Upper lobe of right lung (tissue), 1 donor: Measurements from ENCODE around the gene RASGRP3. TPM values are rescaled to one million over a fixed set of nuclear protein-coding genes. Genes with fewer than 3 reads are reported as not detected.
"Not testable (repeated sequence)": the region's sequence is repeated elsewhere in the genome, so short reads cannot be mapped to it uniquely, and the experiment has no call there.

Experiments used
- ATAC-seq: fragments of 200-7000 bp; cut with Tn5 transposase; one replicate; pipeline ENCODE4 v1.9.1; 2020; ENCODE audit warnings: mild to moderate bottlenecking, moderate library complexity
- DNase-seq: peaks from one replicate; pipeline ENCODE4 v3.0.0-alpha.2; 2020
- H3K27ac ChIP-seq: fragments of 200-600 bp; one replicate; pipeline ENCODE4 v1.8.0; 2022
- H3K27me3 ChIP-seq: fragments of 200-600 bp; one replicate; pipeline ENCODE4 v1.8.0; 2022; ENCODE audit warnings: mild to moderate bottlenecking
- H3K36me3 ChIP-seq: fragments of 200-600 bp; one replicate; pipeline ENCODE4 v1.8.0; 2022
- H3K4me1 ChIP-seq: fragments of 200-600 bp; one replicate; pipeline ENCODE4 v1.8.0; 2022
- H3K4me3 ChIP-seq: fragments of 200-600 bp; one replicate; pipeline ENCODE4 v1.8.0; 2022; ENCODE audit warnings: mild to moderate bottlenecking
- H3K9me3 ChIP-seq: fragments of 200-600 bp; one replicate; pipeline ENCODE4 v1.8.0; 2022
- intact Hi-C: fragments of 100-400 bp; cut with DNase I; formaldehyde crosslinking; loops from one replicate; pipeline ENCODE4 v1.11.0; 2022
- total RNA-seq: library from RNA; stranded (reverse); fragmentation: NEBNext Ultra II Directional; extraction: Animal tissue kit (Norgen Biotek cat#: 25700); gene quantifications from one replicate; pipeline ENCODE4 v1.2.1, GENCODE V29; 2021
- TF ChIP-seq, protein P1 (sequence below): fragments of 200-600 bp; IDR thresholded peaks from one replicate; pipeline ENCODE4 v1.8.0; 2022; ENCODE audit warnings: antibody characterized with exemption
- donor health status: DM: no; HTN: yes; CAD: no; lungs with severe emphysema.

RASGRP3 gene
- total RNA-seq, 1 donor from 2014 or later, result 13.6 TPM

DNA sequence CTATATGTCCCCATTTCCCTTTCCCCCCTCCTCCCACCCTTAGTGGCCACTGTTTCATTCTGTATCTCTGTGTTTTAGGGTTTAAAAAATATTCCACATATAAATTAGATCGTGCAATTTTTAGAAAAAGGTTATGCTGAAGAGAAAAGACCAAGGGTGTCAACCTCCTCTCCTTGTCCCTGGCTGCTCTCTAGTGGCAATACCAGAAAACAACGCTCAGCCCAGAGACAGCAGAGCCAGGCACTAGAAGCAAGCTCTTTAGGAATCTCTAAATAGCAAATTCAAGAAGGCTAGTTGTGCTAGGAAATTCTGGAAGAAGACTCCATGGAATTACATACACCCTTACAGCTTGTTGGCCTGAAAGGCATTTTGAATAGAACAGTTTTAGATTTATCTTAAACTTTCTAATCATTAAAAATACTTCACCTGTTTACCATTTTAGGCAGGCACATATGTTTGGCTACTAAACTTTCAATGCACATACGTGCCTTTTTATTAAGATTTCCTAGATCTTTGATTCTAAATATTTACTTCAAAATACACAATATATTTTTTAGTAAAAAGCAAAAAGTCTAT, 35.1 kb upstream of the RASGRP3 start:
- Histone ChIP-seq H3K27ac (no peak overlapping the region), H3K4me3 (no peak overlapping the region), H3K4me1 (peaks cover 11% of the 10 kb centered on the region), H3K27me3 (no peaks in the 10 kb centered on the region), H3K9me3 (no peaks in the 10 kb centered on the region), H3K36me3 (no peaks in the 10 kb centered on the region)
- intact Hi-C loops, result no loop called here
- TF ChIP-seq, protein P1, sequence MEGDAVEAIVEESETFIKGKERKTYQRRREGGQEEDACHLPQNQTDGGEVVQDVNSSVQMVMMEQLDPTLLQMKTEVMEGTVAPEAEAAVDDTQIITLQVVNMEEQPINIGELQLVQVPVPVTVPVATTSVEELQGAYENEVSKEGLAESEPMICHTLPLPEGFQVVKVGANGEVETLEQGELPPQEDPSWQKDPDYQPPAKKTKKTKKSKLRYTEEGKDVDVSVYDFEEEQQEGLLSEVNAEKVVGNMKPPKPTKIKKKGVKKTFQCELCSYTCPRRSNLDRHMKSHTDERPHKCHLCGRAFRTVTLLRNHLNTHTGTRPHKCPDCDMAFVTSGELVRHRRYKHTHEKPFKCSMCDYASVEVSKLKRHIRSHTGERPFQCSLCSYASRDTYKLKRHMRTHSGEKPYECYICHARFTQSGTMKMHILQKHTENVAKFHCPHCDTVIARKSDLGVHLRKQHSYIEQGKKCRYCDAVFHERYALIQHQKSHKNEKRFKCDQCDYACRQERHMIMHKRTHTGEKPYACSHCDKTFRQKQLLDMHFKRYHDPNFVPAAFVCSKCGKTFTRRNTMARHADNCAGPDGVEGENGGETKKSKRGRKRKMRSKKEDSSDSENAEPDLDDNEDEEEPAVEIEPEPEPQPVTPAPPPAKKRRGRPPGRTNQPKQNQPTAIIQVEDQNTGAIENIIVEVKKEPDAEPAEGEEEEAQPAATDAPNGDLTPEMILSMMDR, result peak; percentile 64
- DNase-seq (no peak), ATAC-seq (peak; percentile 77)

DNA sequence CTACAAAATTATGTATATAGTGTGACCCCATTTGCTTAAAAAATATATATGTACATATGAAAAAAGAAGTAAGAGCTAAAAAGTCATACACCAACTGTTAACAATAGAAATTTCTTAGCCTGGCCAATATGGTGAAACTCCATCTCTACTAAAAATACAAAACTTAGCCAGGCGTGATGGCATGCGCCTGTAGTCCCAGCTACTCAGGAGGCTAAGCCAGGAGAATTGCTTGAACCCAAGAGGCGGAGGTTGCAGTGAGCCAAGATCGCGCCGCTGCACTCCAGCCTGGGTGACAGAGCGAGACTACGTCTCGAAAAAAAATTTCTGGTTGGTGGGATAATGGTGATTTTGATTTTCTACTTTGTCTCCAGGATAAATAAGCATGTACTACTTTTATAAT, 34.4 kb upstream of the RASGRP3 start:
- H3K4me3 ChIP-seq, H3K4me1 ChIP-seq, H3K36me3 ChIP-seq, ATAC-seq, intact Hi-C loops, H3K27me3 ChIP-seq, H3K27ac ChIP-seq, H3K9me3 ChIP-seq, DNase-seq: not testable (repeated sequence)

DNA sequence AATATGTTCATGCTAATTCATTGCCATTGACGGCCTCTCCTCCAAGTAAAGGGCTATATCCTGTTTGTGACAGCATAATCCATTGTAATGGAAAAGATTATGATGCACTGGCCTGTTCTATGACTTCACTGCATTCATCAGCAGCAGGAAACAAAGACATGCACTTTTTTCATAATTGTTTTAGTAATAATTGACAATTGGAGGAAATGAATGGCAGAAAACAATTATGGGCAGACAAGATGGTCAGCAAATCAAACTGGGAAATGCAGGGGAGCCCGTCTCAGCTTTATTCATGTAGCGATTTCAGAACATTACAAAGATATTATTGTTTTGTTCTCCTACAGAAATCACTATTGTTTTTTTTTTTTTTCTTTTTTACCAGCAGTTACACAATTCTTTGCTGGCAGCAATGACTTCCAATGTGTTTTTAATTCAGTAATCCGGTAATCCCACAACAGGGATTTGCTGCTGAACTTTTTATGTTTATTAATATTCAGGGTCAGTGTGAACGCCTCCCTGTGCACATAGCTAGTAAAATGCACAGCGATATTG, 33.8 kb upstream of the RASGRP3 start:
- H3K27me3 ChIP-seq, result no peaks in the 10 kb centered on the region
- H3K4me1 ChIP-seq, result peaks cover 5% of the 10 kb centered on the region
- intact Hi-C loops, result no loop called here
- no peaks in the 10 kb centered on the region for H3K36me3 ChIP-seq
- no peak overlapping the region for H3K4me3 ChIP-seq
- DNase-seq (no peak), ATAC-seq (no peak)
- H3K9me3 ChIP-seq, result no peaks in the 10 kb centered on the region
- TF ChIP-seq, protein P1, result no peak
- no peak overlapping the region for H3K27ac ChIP-seq

DNA sequence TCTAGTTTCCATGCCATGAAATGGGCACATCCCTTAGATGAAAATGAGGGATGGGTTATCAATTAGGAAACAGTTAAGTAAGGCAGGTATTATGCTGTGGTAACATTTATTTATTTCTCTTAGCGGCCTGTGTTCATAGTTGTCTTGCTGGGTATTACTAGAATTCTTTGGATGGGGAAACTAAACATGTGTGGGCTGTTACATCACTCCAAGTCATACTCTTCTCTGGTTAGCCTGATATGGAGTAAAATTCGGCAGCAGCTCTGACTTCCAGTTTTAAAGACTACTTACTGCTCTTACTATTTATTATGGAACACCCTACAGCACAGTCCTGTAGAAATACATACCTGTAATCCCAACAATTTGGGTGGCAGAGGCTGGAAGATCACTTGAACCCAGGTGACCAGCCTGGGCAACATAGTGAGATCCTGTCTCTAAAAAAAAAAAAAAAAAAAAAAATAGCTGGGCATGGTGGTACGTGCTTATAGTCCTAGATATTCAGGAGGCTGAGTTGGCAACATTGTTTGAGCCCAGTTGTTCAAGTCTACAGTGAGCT, 33.1 kb upstream of the RASGRP3 start:
- H3K4me1 ChIP-seq, result no peaks in the 10 kb centered on the region
- no peak for ATAC-seq

DNA sequence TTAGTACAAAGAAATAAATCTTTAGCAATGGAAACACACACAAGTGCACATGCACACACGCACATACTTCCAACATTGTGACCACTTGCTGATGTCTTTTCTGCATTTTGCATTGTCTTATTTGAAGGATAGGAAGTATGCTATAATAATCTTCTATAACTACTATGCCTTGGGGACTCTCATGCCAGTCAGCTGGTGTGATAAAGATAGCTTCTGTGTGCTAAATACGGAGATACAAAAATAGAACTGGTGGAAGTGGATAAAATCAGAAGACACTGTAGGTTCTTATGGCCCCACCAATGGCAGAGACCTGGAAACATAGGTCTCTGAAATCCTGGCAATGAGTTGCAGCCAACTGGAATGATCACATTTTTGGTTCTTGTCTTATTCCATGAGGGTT, 31.5 kb upstream of the RASGRP3 start:
- TF ChIP-seq, protein P1, result no peak
- Histone ChIP-seq H3K4me3 (no peak overlapping the region), H3K27me3 (no peaks in the 10 kb centered on the region), H3K36me3 (no peaks in the 10 kb centered on the region), H3K4me1 (no peaks in the 10 kb centered on the region), H3K9me3 (no peaks in the 10 kb centered on the region), H3K27ac (no peak overlapping the region)
- intact Hi-C loops, result no loop called here
- no peak for DNase-seq
- no peak for ATAC-seq

More for the DNA sequence above, 33.1 kb upstream of the RASGRP3 start:
- H3K27ac ChIP-seq, result no peak overlapping the region
- intact Hi-C loops, result no loop called here
- H3K4me3 ChIP-seq, result no peak overlapping the region
- no peaks in the 10 kb centered on the region for H3K36me3 ChIP-seq
- no peak for DNase-seq
- H3K27me3 ChIP-seq, result no peaks in the 10 kb centered on the region
- H3K9me3 ChIP-seq, result no peaks in the 10 kb centered on the region
- TF ChIP-seq, protein P1, result no peak

DNA sequence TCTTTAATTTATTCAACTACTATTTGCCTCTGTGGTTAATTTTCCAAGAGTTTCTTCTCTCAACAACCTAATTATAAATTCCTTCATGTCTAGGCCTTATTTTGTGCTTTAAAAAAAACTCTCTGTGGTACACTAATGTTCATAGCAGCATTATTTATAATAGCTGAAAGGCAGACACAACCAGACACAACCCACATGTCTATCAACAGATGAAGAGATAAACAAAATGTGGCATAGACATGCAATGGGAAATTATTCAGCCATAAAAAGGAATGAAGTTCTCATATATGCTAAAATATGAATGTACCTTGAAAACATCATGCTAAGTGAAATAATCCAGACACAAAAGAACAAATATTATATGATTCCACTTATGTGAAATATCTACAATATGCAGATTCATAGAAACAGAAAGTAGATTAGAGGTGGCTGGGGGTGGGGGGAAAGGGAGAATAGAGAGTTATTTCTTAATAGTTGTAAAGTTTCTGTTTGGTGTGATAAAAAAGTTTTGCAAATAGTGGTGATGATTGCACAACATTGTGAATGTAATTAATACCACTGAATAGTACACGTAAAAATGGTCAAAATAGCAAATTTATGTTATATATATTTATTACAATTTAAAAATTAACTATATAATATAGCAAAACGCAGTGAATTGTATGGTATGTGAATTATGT, 28.1 kb upstream of the RASGRP3 start:
- H3K4me3 ChIP-seq, result no peak overlapping the region
- TF ChIP-seq, protein P1, result no peak
- ATAC-seq (no peak), DNase-seq (no peak)
- intact Hi-C loops, result no loop called here
- H3K9me3 ChIP-seq, result no peaks in the 10 kb centered on the region
- H3K27ac ChIP-seq, result no peak overlapping the region
- H3K36me3 ChIP-seq, result no peaks in the 10 kb centered on the region
- H3K27me3 ChIP-seq, result no peaks in the 10 kb centered on the region
- H3K4me1 ChIP-seq, result no peaks in the 10 kb centered on the region
